HEK293T (cell line): ENCODE results near the gene CASQ2.
"Not testable (repeated sequence)": the region's sequence is repeated elsewhere in the genome, so short reads cannot be mapped to it uniquely, and the experiment has no call there.

Experiments used
- CTCF ChIA-PET: fragments of 350-600 bp; formaldehyde crosslinking; extraction: SDS; loops from one replicate; lab custom pipeline; 2021; ENCODE audit warnings: antibody characterized with exemption, inconsistent platforms; lab: Yijun Ruan, JAX
- POLR2A ChIA-PET: fragments of 350-600 bp; formaldehyde crosslinking; extraction: SDS; loops from one replicate; lab custom pipeline; 2020; ENCODE audit warnings: antibody characterized with exemption, inconsistent platforms; lab: Yijun Ruan, JAX
- DNase-seq: peaks from one replicate; pipeline ENCODE4 v3.0.0; 2012; ENCODE audit warnings: mixed read lengths; ENCODE audit errors: extremely low spot score
- ARNT ChIP-seq: fragments of 450-650 bp; IDR thresholded peaks from 2 replicates; pipeline ENCODE4 v1.6.1; 2017; ENCODE audit warnings: mild to moderate bottlenecking
- BHLHE40 ChIP-seq: fragments of 450-650 bp; IDR thresholded peaks from 2 replicates; pipeline ENCODE4 v1.6.1; 2016; ENCODE audit warnings: mild to moderate bottlenecking, moderate library complexity, borderline replicate concordance
- CTBP1 ChIP-seq: fragments of 450-650 bp; IDR thresholded peaks from 2 replicates; pipeline ENCODE4 v1.6.1; 2016; ENCODE audit warnings: borderline replicate concordance
- ELF4 ChIP-seq: fragments of 450-650 bp; IDR thresholded peaks from 2 replicates; pipeline ENCODE4 v1.6.1; 2017; ENCODE audit warnings: antibody characterized with exemption
- FOXA1 ChIP-seq: fragments of 450-650 bp; IDR thresholded peaks from 2 replicates; pipeline ENCODE4 v1.6.1; 2016; ENCODE audit warnings: mild to moderate bottlenecking
- FOXK2 ChIP-seq: fragments of 450-650 bp; IDR thresholded peaks from 2 replicates; pipeline ENCODE4 v1.6.1; 2016; ENCODE audit warnings: mild to moderate bottlenecking
- FOXM1 ChIP-seq: fragments of 450-650 bp; IDR thresholded peaks from 2 replicates; pipeline ENCODE4 v1.6.1; 2017; ENCODE audit warnings: mild to moderate bottlenecking, borderline replicate concordance
- HDGF ChIP-seq: fragments of 450-650 bp; IDR thresholded peaks from 2 replicates; pipeline ENCODE4 v1.6.1; 2017; ENCODE audit warnings: antibody characterized with exemption, borderline replicate concordance
- L3MBTL2 ChIP-seq: fragments of 450-650 bp; conservative IDR thresholded peaks from 2 replicates; pipeline ENCODE4 v1.6.1; 2016; ENCODE audit warnings: mild to moderate bottlenecking
- LEF1 ChIP-seq: fragments of 450-650 bp; IDR thresholded peaks from 2 replicates; pipeline ENCODE4 v1.6.1; 2017; ENCODE audit warnings: mild to moderate bottlenecking, borderline replicate concordance
- NFRKB ChIP-seq: fragments of 450-650 bp; IDR thresholded peaks from 2 replicates; pipeline ENCODE4 v1.6.1; 2016; ENCODE audit warnings: mild to moderate bottlenecking, moderate library complexity
- PKNOX1 ChIP-seq: fragments of 450-650 bp; IDR thresholded peaks from 2 replicates; pipeline ENCODE4 v1.6.1; 2016
- SP1 ChIP-seq: fragments of 450-650 bp; IDR thresholded peaks from 2 replicates; pipeline ENCODE4 v1.6.1; 2017
- SUZ12 ChIP-seq: fragments of 450-650 bp; IDR thresholded peaks from 2 replicates; pipeline ENCODE4 v1.6.1; 2016; ENCODE audit warnings: mild to moderate bottlenecking
- TARDBP ChIP-seq: fragments of 450-650 bp; IDR thresholded peaks from 2 replicates; pipeline ENCODE4 v1.6.1; 2016
- ZNF384 ChIP-seq: fragments of 450-650 bp; IDR thresholded peaks from 2 replicates; pipeline ENCODE4 v1.6.1; 2016

CASQ2 gene

GRCh38 chr1:115790356-115790755 is 21.8 kb upstream of the CASQ2 start:
- DNase-seq = no peak
- TF ChIP-seq PKNOX1 = no peak
- TF ChIP-seq BHLHE40 = no peak
- no peak for TF ChIP-seq LEF1
- no peak for TF ChIP-seq ARNT
- TF ChIP-seq ZNF384 = no peak
- TF ChIP-seq HDGF = no peak
- TF ChIP-seq TARDBP = no peak
- TF ChIP-seq SUZ12 = no peak
- TF ChIP-seq FOXM1 = no peak
- TF ChIP-seq SP1 = no peak
- TF ChIP-seq CTBP1 = no peak
- no peak for TF ChIP-seq ELF4
- TF ChIP-seq FOXK2 = no peak
- CTCF ChIA-PET = interaction anchor here (0.6 kb wide), 2 partner anchors 13 to 16 kb away, joined by 3 read pairs; no protein-coding TSS in a partner anchor
- POLR2A ChIA-PET = no interaction called here

- no peak for TF ChIP-seq PKNOX1
- no peak for TF ChIP-seq ELF4
- TF ChIP-seq FOXM1 = no peak
- no peak for TF ChIP-seq SP1
- no peak for TF ChIP-seq FOXA1
- TF ChIP-seq BHLHE40 = no peak
- TF ChIP-seq ZNF384 = no peak
- TF ChIP-seq LEF1 = no peak
- TF ChIP-seq FOXK2 = no peak
- no peak for TF ChIP-seq NFRKB
- DNase-seq = no peak
- ChIA-PET POLR2A (no interaction called here), CTCF (no interaction called here)
Observed at GRCh38 chr1:115783311-115783710, 14.8 kb upstream of the CASQ2 start.

GRCh38 chr1:115782571-115783281 is 14.2 kb upstream of the CASQ2 start:
- POLR2A ChIA-PET = no interaction called here
- DNase-seq = no peak
- TF ChIP-seq PKNOX1 (no peak), ARNT (no peak), FOXM1 (no peak), LEF1 (no peak), ZNF384 (no peak), FOXK2 (no peak), NFRKB (no peak), TARDBP (no peak), SP1 (no peak), L3MBTL2 (no peak), FOXA1 (no peak), CTBP1 (no peak), BHLHE40 (no peak), HDGF (no peak), ELF4 (no peak), SUZ12 (no peak)
- CTCF ChIA-PET = interaction anchor here (1.6 kb wide), 1 partner anchor 10 kb away, joined by 4 read pairs; no protein-coding TSS in a partner anchor

- DNase-seq = no peak
- ChIA-PET CTCF (interaction anchor here (1.6 kb wide), 1 partner anchor 11 kb away, joined by 4 read pairs; no protein-coding TSS in a partner anchor), POLR2A (no interaction called here)
- TF ChIP-seq TARDBP (no peak), SUZ12 (no peak), ZNF384 (no peak), CTBP1 (no peak), ELF4 (no peak), FOXM1 (no peak), SP1 (no peak), HDGF (no peak), FOXA1 (no peak), ARNT (no peak), NFRKB (no peak), PKNOX1 (no peak)
Observed at GRCh38 chr1:115781851-115782250, 13.3 kb upstream of the CASQ2 start.

GRCh38 chr1:115781343-115781742 is 12.8 kb upstream of the CASQ2 start:
- TF ChIP-seq PKNOX1 (no peak), SP1 (no peak), ARNT (no peak), L3MBTL2 (no peak), BHLHE40 (no peak), FOXM1 (no peak), LEF1 (no peak), HDGF (no peak), FOXK2 (no peak), SUZ12 (no peak), TARDBP (no peak), CTBP1 (no peak), NFRKB (no peak), ELF4 (no peak), ZNF384 (no peak), FOXA1 (no peak)
- no peak for DNase-seq
- POLR2A ChIA-PET = no interaction called here
- CTCF ChIA-PET = interaction anchor here (1.6 kb wide), 1 partner anchor 11 kb away, joined by 4 read pairs; no protein-coding TSS in a partner anchor

GRCh38 chr1:115780655-115781054 is 12.1 kb upstream of the CASQ2 start:
- DNase-seq, POLR2A ChIA-PET, CTCF ChIA-PET: not testable (repeated sequence)

- POLR2A ChIA-PET, DNase-seq, CTCF ChIA-PET: not testable (repeated sequence)
Observed at GRCh38 chr1:115779075-115779474, 10.6 kb upstream of the CASQ2 start.
